GM18520 (cell line): ENCODE results near the gene TSEN54.

Experiments used
- ATAC-seq: cut with Tn5 transposase; IDR thresholded peaks from one replicate; pipeline ENCODE4 v1.9.1; 2021; ENCODE audit not compliant: unreplicated experiment

The TSEN54 gene

DNA sequence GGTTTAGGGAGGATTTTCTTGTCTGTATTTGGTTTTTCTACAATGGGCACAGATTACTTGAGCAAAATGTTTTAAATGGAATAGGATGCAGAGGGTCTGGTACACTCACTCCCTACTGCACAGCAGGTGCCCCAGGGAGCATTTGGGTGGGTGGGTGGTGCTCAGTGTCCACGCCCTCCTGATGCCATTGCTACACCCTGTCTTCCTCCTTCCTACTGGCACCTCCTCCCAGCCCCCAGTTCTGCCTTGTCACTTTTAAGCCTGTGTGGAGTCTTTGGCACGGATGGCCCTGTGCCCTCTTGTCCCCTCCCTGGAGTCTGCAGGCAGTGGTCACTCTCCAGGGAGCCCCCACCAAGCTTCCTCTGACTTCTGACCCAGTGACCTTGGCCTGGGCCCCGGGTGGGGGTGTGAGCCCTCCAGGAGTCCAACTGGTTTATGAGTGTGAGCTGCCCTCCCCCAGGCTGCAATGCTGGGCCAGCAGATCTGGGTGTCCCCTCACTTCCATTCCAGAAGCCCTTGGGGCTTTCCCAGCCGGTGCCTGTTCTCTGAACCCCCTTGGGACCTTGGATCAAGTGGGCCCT is 24.7 kb downstream of the TSEN54 start:
- ATAC-seq = no peak

DNA sequence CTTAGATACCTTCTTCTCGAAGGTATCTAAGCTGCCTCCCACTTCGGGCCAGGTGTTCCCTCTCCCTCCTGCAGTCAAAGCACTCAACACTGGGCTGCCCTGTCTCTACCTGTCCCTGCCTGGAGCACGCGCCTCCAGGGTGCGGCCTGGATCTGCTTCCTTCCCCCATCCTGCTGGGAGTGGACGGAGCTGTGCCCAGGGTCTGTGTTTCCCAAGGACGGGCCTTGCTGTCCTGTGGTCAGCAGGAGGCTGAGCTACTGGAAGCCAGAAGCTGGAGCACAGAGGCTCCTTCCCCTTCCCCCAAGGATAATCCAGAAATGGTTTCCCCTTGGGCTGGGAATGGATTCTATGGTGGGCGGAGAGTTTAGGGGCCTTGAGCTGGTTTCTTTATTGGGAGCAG is 25.9 kb downstream of the TSEN54 start:
- no peak for ATAC-seq

DNA sequence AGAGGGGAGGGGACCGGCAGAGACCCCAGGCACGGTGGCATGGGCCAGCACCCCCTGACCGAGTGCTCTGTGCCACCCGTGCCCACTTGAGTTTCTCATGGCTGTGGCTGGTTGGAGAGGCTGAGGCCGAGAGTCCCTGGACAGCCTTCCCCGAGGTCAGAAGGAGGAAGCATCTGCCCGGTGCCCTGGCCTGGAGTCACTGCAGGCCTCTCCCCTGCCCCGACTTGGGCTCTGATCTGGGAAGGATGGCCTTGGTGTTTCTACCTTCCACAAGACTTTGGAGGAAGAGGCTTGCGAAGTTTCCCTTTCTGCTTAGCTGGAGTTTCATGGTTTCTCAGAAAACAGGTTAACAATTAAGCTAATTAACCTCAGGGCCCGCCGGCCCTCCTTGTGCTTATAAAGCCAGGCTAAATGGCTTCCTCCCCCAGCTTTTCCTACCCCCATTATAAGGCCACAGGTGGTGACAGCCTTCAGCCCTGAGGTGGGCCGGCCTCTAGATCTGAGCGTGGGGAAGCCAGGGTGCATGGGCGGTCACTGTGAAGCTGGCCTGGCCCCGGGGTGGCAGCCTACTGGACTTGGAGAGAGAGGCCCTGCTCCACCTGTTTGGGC is 26.5 kb downstream of the TSEN54 start:
- ATAC-seq = no peak

DNA sequence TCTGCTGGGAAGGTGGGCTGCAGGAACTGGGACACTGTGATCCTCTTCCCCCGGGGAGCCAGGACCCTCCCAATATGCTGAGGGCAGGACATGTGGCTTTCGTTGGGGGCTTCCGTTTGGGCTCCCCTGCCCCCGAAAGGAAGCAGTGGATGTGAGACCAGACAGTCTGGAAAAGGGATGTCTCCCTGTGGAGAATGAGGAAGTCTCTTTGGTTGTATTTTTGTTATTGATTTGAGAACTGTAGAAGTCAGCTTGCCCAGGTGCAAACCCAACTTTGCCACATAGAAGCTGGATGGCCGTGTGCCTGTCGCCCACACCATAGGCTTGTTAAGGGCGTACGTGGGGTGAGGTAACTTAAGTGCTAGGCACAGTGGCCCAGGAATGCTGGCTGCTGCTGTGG is 27.9 kb downstream of the TSEN54 start:
- ATAC-seq = no peak

- ATAC-seq = no peak
Measured at GRCh38 chr17:75546181-75546580, 29.9 kb downstream of the TSEN54 start.

GRCh38 chr17:75547091-75547490 is 30.8 kb downstream of the TSEN54 start:
- ATAC-seq = no peak

- ATAC-seq = no peak
Measured at GRCh38 chr17:75548813-75549212, 32.5 kb downstream of the TSEN54 start.

DNA sequence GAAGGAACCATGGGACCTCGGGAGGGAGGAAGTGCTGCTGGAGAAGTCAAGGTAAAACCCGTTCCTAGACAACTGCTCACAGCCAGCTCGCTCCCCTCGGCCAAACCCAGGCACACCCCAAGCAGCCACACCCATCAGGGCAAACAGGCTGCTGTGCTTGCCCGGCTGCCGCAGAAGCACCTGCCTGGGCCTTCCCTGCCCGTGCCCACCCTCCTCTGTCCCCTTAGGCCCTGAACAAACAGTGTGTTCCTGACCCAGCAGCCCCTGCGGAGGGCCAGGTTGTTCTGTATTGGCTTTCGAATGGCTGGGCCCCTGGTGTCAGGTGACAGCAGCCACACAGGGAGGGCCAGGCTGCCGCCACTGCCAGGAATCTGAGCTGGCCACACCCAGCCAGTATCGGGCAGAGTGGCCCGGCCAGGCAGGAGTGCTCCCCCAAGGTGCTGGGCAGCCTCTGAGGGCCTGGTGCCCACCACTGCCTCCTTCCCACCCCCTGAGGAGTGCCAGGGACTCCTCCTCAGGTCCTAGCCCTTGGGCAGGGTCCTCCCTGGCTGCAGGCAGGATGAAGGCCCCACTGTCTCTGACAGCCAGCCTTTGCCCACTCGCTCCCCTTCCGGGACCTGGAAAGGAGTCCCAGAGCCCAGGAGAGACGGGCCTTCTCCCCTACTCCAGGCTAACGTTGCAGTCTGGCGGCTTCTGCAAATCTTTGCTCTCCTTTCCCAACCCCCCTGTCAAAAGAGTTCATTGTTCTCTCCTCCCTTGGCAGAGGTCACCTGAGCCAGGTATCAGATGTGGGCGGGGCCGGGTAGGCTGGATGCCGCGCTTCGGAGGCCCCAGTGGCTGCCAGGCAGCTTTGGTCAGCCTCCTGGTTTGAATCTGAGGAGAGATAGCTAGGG is 33.2 kb downstream of the TSEN54 start:
- no peak for ATAC-seq

DNA sequence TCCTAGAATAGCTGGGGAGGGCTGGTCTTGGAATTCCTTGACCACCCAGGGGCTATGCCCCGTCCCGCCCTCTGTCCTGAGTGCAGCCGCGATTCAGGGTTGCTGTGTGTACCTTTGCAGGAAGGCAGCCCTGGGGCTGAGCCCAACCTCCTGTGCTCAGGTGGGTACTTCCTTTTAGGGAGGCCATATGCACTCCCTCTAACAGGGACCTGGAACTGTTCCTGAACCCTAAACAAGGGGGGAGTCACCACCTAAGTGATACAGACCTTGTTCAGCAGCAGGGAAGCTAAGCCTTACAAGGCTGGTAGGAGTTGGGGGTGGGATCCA is 33.8 kb downstream of the TSEN54 start:
- no peak for ATAC-seq

- no peak for ATAC-seq
Measured at GRCh38 chr17:75551266-75551665, 34.9 kb downstream of the TSEN54 start.

GRCh38 chr17:75552425-75553294 is 36.3 kb downstream of the TSEN54 start:
- no peak for ATAC-seq

- ATAC-seq = no peak
Measured at GRCh38 chr17:75553295-75554110, 37.2 kb downstream of the TSEN54 start.

- no peak for ATAC-seq
Measured at GRCh38 chr17:75555679-75556153, 39.4 kb downstream of the TSEN54 start.

DNA sequence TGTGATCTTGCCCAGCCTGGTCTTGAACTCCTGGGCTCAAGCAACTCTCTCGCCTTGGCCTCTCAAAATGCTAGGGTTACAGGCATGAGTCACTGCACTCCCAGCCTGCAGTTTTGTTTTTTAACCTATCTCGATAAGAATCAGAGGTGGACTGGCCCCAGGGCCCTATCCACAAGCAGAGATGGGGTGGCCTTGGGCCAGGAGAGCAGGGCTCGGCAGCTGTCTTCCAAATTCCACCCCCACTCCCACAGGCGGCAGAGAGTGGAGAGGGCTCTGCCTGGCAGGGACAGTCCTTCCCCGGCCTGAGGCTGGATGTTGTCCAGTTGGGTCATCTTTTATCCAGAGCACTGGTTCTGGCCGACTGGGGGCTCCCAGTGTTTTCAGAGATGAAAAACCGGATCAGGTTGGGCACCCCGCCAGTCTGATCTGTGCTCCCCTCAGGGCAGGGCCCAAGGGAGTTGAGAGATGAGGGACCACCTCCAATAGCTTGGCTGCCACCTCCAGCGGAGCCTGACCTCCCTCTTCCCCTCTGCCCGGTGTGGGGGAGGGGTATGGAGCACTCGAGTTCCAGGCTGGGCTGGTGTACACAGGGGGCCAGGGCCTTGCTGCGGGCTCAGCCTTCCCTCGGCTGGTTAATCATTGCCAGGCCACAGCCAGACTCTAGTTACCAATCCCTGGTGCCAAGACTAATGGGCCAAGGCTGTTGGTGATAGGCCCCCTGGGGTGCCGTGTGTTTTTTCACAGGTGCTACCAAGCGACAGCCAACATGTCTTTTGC is 40.9 kb downstream of the TSEN54 start:
- ATAC-seq = no peak

DNA sequence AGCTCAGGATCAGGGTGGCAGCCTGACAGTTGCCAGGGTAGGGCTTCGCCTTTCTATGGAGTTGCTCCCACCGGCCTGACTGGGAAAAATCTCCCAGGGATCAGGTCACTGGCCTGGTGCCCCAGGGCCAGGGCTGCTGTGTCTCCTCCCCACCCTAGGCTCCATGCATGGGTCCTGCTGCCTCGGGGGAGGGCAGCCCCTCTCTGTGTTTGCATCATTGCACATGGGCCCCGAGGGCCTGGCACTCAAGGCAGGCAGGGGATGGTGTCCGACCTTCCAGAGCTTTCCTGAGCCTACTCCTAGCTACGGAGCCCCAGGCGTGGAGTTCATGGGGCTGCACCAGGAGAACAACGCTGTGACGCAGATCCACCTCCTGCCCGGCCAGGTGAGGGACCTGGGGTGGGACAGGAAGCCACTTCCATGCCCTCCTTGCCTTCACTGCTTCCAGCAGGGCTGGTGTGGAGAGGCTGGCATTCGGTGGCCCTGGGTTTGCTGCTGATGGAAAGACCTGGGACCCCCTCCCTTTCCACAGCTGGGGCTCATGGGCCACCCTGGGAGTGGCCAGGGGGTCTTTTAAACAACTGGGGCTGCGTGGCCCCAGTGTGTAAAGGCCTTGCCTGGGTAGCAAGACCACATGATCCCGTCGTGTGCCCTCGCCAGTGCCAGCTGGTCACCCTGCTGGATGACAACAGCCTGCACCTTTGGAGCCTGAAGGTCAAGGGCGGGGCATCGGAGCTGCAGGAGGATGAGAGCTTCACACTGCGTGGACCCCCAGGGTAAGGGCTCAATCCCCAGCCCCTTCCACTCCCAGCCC is 41.7 kb downstream of the TSEN54 start:
- ATAC-seq = no peak

GRCh38 chr17:75558666-75559530 is 42.6 kb downstream of the TSEN54 start:
- ATAC-seq = no peak

GRCh38 chr17:75559958-75560533 is 43.7 kb downstream of the TSEN54 start:
- no peak for ATAC-seq
